HG02623 (cell line): ENCODE results near the gene FCN1.

Source experiments
- ATAC-seq: cut with Tn5 transposase; IDR thresholded peaks from one replicate; pipeline ENCODE4 v1.9.1; 2021; ENCODE audit warnings: moderate library complexity; ENCODE audit not compliant: unreplicated experiment

Gene FCN1

GRCh38 chr9:134915046-134915985 is 2.4 kb downstream of the FCN1 start:
- no peak for ATAC-seq

GRCh38 chr9:134914501-134914834 is 3.2 kb downstream of the FCN1 start:
- no peak for ATAC-seq

GRCh38 chr9:134913713-134914500 is 3.8 kb downstream of the FCN1 start:
- ATAC-seq = no peak

- ATAC-seq = no peak
Measured at GRCh38 chr9:134913041-134913712, 4.5 kb downstream of the FCN1 start.

GRCh38 chr9:134912126-134912840 is 5.4 kb downstream of the FCN1 start:
- ATAC-seq = no peak

GRCh38 chr9:134909511-134910481 is 7.9 kb downstream of the FCN1 start:
- no peak for ATAC-seq

- ATAC-seq = no peak
Measured at GRCh38 chr9:134908524-134909309, 9.0 kb downstream of the FCN1 start.

GRCh38 chr9:134902936-134903335 is 14.8 kb downstream of the FCN1 start:
- ATAC-seq = no peak

- ATAC-seq = no peak
Measured at GRCh38 chr9:134899818-134900217, 17.9 kb downstream of the FCN1 start.

GRCh38 chr9:134899168-134899567 is 18.5 kb downstream of the FCN1 start:
- ATAC-seq = no peak

GRCh38 chr9:134898319-134898718 is 19.4 kb downstream of the FCN1 start:
- no peak for ATAC-seq

GRCh38 chr9:134897584-134898170 is 20.0 kb downstream of the FCN1 start:
- ATAC-seq = no peak

- no peak for ATAC-seq
Measured at GRCh38 chr9:134896834-134897583, 20.7 kb downstream of the FCN1 start.

- ATAC-seq = no peak
Measured at GRCh38 chr9:134895908-134896833, 21.5 kb downstream of the FCN1 start.

- no peak for ATAC-seq
Measured at GRCh38 chr9:134895567-134895907, 22.2 kb downstream of the FCN1 start.

GRCh38 chr9:134895097-134895496 is 22.6 kb downstream of the FCN1 start:
- no peak for ATAC-seq
